ENCODE measurements around the gene HELQ. TPM values are rescaled to one million over a fixed set of nuclear protein-coding genes. Genes with fewer than 3 reads are reported as not detected.

The HELQ gene
- polyA plus RNA-seq, 1 donor: 12.3 TPM

DNA sequence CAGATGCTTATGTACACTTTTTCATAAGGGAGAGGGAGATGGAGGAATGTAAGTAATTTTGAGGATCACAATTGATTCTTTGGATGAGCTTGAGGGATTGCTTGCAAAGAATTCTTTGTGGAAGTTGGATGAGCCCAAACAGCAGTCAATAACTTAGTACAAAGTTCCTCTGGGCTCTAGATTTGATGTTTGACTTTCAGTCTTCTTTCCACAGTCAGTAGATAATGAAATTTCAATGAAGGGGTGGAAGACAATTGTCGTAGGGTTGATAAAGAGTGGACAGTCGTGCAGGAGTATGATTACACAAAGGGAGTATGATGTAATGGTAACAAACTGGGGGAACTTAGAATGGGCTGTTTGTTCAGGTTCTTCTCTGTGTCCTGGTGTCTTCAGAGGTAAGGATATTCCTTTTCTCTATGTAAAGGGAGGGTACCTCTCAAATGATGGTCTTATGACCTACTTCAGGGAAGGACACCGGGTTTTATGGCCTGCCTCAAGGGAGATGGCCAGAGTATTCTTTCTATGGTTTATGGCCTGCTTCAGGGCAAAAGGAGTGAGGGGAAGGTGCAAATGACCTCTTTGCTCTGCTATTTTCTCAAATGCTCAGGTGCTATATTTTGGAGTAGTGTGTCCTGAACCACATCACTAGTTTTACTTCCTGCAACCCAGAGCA, 31.0 kb upstream of the HELQ start:
- H3K4me3 ChIP-seq (ENCODE audit: low read length): no peak overlapping the region
- H3K27ac ChIP-seq (ENCODE audit: low read length): peak overlapping the region; percentile 10
- DNase-seq: peak in 1 of 2 donors; percentile 35
- WGBS (ENCODE audit: insufficient coverage, low lambda C conversion rate): no CpG with 5 or more reads among the region's 3 CpGs
- H3K27me3 ChIP-seq (ENCODE audit: control insufficient read depth, insufficient read depth, low read length): no peaks in the 10 kb centered on the region
- H3K4me1 ChIP-seq (ENCODE audit: control insufficient read depth, insufficient read depth, low read length): peaks cover 4% of the 10 kb centered on the region
- no peaks in the 10 kb centered on the region for H3K9me3 ChIP-seq (ENCODE audit: control insufficient read depth, low read depth, low read length)
- no peaks in the 10 kb centered on the region for H3K36me3 ChIP-seq (ENCODE audit: control insufficient read depth, insufficient read depth, low read length)

DNA sequence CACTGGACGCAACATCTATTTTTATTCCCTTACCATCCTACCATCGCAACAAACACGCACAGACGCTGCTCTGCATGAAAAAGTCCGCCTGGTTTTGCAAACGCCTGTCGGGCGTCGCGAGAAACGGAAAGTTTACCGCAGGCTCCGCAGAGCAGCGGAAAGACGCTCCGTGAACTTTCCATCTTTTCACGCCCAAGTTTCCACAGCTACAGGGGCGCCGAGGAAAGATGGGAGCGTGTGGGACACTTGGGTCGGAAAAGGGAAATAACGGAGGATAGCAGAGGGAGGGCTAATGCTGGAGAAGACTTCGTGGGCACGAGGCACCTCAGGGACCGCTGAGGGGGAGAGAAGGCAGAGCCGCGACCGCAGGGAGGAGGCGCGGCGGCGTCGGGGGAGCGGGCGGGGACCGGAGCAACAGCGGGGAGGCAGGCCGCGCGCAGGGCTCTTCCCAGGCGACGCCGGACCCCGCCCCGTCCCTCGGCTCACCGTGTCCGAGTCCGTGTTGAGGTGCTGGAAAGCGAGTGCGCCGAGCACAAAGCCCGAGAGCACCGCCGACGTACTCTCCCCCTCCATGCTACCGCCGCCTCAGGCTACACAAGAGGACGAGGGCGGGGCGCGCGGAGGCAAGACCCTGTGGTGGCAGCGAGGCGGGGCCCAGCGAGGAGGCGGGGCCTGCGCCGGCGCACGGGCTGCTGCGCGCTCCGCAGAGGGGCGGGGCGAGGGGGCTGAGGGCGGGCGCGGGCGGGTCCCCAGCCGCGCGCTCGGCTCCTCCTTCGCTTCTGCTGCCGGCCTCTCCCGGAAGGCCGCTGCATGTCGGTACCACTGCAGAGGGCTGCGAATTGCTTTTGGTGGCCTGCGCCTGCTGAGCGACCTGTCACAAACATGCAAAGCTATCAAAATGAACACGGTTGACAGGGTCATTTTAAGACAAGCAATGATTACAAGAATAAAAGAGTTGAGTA, 29.2 kb upstream of the HELQ start, which contains the start of gene ABRAXAS1:
Gene ABRAXAS1 (minus strand): TSS at position 601 of the 962 bp plus-strand sequence. CDS start 28 bp downstream, at position 573.
- 14% methylated on average over 2 of the region's 93 CpGs for WGBS (ENCODE audit: insufficient coverage, low lambda C conversion rate)
- Histone ChIP-seq H3K27ac (ENCODE audit: low read length) (peak within 1 kb of the TSS; percentile 75), H3K9me3 (ENCODE audit: control insufficient read depth, low read depth, low read length) (no peaks in the 10 kb centered on the region), H3K27me3 (ENCODE audit: control insufficient read depth, insufficient read depth, low read length) (no peaks in the 10 kb centered on the region), H3K36me3 (ENCODE audit: control insufficient read depth, insufficient read depth, low read length) (no peaks in the 10 kb centered on the region), H3K4me3 (ENCODE audit: low read length) (peak within 1 kb of the TSS; percentile 76), H3K4me1 (ENCODE audit: control insufficient read depth, insufficient read depth, low read length) (peaks cover 4% of the 10 kb centered on the region)
- DNase-seq: peak; percentile 91 to 97

DNA sequence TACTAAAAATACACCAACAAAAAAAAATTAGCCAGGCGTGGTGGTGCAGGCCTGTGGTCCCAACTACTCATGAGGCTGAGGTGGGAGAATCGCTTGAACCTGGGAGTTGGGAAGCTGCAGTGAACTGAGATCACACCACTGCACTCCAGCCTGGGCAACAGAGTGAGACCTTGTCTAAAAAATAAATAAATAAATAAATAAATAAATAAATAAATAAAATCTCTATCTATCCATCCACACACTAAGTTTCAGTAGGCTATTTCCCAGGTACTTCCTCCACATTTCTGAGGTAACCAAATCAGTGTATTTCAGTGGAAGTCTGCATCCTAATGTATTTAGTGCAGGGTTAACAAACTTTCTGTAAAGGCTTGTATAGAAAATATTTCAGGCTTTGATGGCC, 18.3 kb upstream of the HELQ start:
- peaks cover 8% of the 10 kb centered on the region for H3K36me3 ChIP-seq (ENCODE audit: control insufficient read depth, insufficient read depth, low read length)
- H3K4me1 ChIP-seq (ENCODE audit: control insufficient read depth, insufficient read depth, low read length): no peaks in the 10 kb centered on the region
- no peak overlapping the region for H3K4me3 ChIP-seq (ENCODE audit: low read length)
- no peaks in the 10 kb centered on the region for H3K9me3 ChIP-seq (ENCODE audit: control insufficient read depth, low read depth, low read length)
- WGBS (ENCODE audit: insufficient coverage, low lambda C conversion rate): no CpG with 5 or more reads among the region's 2 CpGs
- H3K27ac ChIP-seq (ENCODE audit: low read length): no peak overlapping the region
- no peak for DNase-seq
- no peaks in the 10 kb centered on the region for H3K27me3 ChIP-seq (ENCODE audit: control insufficient read depth, insufficient read depth, low read length)

DNA sequence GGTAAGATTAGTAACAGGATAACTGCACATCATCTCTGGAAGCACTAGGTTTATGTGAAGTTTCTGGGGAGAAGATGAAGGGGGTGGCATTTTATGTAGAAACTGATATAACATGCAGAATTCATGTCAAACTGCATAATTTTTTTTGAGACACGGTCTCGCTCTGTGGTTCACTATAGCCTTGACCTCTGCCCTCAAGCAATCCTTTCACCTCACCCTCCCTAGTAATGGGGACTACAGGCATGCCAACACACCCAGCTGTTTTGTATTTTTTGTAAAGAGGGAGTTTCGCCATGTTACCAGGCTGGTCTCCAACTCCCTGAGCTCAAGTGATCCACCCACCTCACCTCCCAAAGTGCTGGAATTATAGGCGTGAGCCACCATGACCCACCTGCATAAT, 17.8 kb upstream of the HELQ start:
- WGBS (ENCODE audit: insufficient coverage, low lambda C conversion rate): no CpG with 5 or more reads among the region's 4 CpGs
- peaks cover 8% of the 10 kb centered on the region for H3K36me3 ChIP-seq (ENCODE audit: control insufficient read depth, insufficient read depth, low read length)

DNA sequence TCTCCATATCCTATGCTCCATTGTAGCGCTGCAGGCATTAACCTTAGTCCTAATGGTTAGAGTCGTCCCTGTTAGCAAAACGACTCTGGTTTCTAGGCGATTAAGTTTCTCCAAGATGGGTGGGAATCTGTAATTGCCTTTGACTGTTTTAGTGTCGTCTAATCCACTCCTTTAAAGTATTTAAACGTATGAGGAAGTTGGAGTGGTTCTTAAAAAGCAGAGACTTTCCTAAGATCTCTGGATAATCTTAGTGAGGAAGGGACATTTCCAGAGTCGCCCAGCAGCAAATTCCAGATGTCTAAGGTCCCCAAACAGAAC, 520 bp upstream of the HELQ start:
- 0% methylated on average over 1 of the region's 7 CpGs for WGBS (ENCODE audit: insufficient coverage, low lambda C conversion rate)
- Histone ChIP-seq H3K9me3 (ENCODE audit: control insufficient read depth, low read depth, low read length) (no peaks in the 10 kb centered on the region), H3K27me3 (ENCODE audit: control insufficient read depth, insufficient read depth, low read length) (no peaks in the 10 kb centered on the region), H3K4me1 (ENCODE audit: control insufficient read depth, insufficient read depth, low read length) (no peaks in the 10 kb centered on the region), H3K36me3 (ENCODE audit: control insufficient read depth, insufficient read depth, low read length) (peaks cover 23% of the 10 kb centered on the region), H3K27ac (ENCODE audit: low read length) (peak overlapping the region; percentile 88), H3K4me3 (ENCODE audit: low read length) (peak overlapping the region; percentile 87)
- DNase-seq: no peak

More for the DNA sequence above, 17.8 kb upstream of the HELQ start:
- H3K4me3 ChIP-seq (ENCODE audit: low read length): no peak overlapping the region
- H3K4me1 ChIP-seq (ENCODE audit: control insufficient read depth, insufficient read depth, low read length): no peaks in the 10 kb centered on the region
- H3K9me3 ChIP-seq (ENCODE audit: control insufficient read depth, low read depth, low read length): no peaks in the 10 kb centered on the region
- H3K27ac ChIP-seq (ENCODE audit: low read length): no peak overlapping the region
- no peaks in the 10 kb centered on the region for H3K27me3 ChIP-seq (ENCODE audit: control insufficient read depth, insufficient read depth, low read length)
- DNase-seq: no peak

DNA sequence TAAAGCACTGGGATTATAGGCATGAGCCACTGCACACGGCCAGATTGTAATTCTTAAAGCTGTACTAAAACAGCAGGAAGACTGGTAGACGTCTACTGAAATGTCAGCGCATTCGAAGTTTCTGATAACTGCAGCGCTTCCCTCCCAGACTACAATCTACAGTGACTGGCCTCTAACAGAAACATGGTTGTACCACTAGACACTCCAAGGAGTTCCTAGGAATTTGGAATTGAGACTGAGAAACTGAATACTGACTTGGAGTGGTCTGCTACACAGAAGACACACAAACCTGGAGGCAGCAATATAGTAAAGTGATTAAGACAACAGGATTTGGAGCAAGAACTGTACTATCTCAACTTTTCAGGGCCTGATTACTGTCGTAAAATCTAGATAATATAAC, 937 bp downstream of the HELQ start:
- no CpG with 5 or more reads among the region's 6 CpGs for WGBS (ENCODE audit: insufficient coverage, low lambda C conversion rate)
- Histone ChIP-seq H3K9me3 (ENCODE audit: control insufficient read depth, low read depth, low read length) (no peaks in the 10 kb centered on the region), H3K4me3 (ENCODE audit: low read length) (peak overlapping the region; percentile 87), H3K4me1 (ENCODE audit: control insufficient read depth, insufficient read depth, low read length) (no peaks in the 10 kb centered on the region), H3K27ac (ENCODE audit: low read length) (peak overlapping the region; percentile 88), H3K36me3 (ENCODE audit: control insufficient read depth, insufficient read depth, low read length) (peaks cover 18% of the 10 kb centered on the region), H3K27me3 (ENCODE audit: control insufficient read depth, insufficient read depth, low read length) (no peaks in the 10 kb centered on the region)
- peak in 1 of 2 donors; percentile 46 for DNase-seq

DNA sequence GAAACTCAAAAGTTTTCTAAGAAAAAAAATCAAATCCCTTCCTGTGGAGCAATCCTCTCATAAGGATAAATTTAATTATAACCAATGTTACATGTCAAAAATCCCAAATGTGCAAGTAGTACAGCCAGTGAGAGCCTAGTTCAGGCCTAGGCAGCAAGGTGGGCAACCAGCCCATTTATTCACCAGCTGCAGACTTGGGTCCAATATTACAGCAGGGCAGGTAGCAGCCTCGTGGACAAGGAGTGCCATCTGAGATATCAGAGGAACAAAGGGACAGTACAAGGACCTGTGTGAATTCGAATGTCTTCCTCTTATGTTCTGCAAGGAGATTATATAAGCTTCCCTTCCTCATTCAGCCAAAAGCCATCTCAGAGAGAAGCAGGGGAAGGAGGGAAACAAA, 6.6 kb downstream of the HELQ start:
- no peaks in the 10 kb centered on the region for H3K9me3 ChIP-seq (ENCODE audit: control insufficient read depth, low read depth, low read length)
- H3K4me1 ChIP-seq (ENCODE audit: control insufficient read depth, insufficient read depth, low read length): no peaks in the 10 kb centered on the region
- no peak overlapping the region for H3K27ac ChIP-seq (ENCODE audit: low read length)
- DNase-seq: no peak
- H3K4me3 ChIP-seq (ENCODE audit: low read length): no peak overlapping the region
- H3K27me3 ChIP-seq (ENCODE audit: control insufficient read depth, insufficient read depth, low read length): no peaks in the 10 kb centered on the region
- peaks cover 13% of the 10 kb centered on the region for H3K36me3 ChIP-seq (ENCODE audit: control insufficient read depth, insufficient read depth, low read length)
- WGBS (ENCODE audit: insufficient coverage, low lambda C conversion rate): no CpG with 5 or more reads among the region's 2 CpGs

DNA sequence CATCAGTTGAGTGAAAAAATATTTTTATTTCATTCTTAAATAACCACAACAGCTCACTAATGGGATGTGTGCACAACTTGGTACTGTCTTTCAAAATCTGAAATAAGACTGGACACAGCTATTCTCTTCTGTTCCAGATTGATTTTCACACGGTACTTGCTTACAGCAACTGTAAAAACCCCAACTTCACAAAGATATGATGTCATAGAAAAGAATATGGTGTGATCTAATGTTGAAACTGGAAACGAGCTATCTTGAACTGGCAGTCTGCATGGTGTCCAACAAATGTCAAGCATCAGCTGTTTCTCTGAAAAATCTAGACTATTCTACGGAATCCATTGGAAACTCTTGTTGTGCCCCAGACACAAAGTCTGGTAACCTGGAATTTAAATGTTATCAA, 14.7 kb downstream of the HELQ start:
- H3K4me1 ChIP-seq (ENCODE audit: control insufficient read depth, insufficient read depth, low read length): no peaks in the 10 kb centered on the region
- H3K36me3 ChIP-seq (ENCODE audit: control insufficient read depth, insufficient read depth, low read length): peaks cover 34% of the 10 kb centered on the region
- no peak overlapping the region for H3K4me3 ChIP-seq (ENCODE audit: low read length)
- WGBS (ENCODE audit: insufficient coverage, low lambda C conversion rate): 100% methylated on average over 1 of the region's 3 CpGs
- H3K27me3 ChIP-seq (ENCODE audit: control insufficient read depth, insufficient read depth, low read length): no peaks in the 10 kb centered on the region
- no peak for DNase-seq
- H3K9me3 ChIP-seq (ENCODE audit: control insufficient read depth, low read depth, low read length): no peaks in the 10 kb centered on the region
- H3K27ac ChIP-seq (ENCODE audit: low read length): no peak overlapping the region

DNA sequence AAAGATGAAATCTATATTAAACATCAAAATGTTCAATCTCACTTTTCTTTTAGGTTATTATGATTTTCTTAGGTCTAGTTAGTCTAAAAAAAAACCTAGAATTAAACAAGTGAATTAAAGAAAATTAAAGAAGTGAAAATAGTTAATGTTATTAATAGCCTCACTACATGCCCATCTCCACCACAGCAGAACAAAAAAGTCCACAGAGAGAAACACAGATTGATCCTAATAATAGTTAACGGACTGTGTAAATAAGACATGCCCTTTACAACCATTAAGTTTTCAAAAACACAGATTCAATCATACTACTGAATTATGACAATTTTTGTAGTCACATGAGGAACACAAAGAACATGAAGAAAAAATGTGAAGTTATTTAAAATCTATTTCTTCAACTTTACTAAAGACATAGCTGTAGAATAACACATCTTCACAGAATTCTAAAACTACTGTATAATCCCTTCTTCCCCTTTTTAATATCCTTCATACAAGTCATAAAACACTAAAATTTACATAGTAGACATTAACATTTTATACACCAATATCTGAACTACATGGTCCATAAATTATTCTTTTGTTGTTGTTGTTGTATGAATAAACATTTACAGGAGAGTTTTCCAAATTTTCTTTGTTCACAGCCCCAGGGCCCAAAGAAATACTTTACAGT, 15.3 kb downstream of the HELQ start:
- Histone ChIP-seq H3K4me1 (ENCODE audit: control insufficient read depth, insufficient read depth, low read length) (no peaks in the 10 kb centered on the region), H3K36me3 (ENCODE audit: control insufficient read depth, insufficient read depth, low read length) (peaks cover 34% of the 10 kb centered on the region), H3K9me3 (ENCODE audit: control insufficient read depth, low read depth, low read length) (no peaks in the 10 kb centered on the region), H3K27ac (ENCODE audit: low read length) (no peak overlapping the region), H3K27me3 (ENCODE audit: control insufficient read depth, insufficient read depth, low read length) (no peaks in the 10 kb centered on the region), H3K4me3 (ENCODE audit: low read length) (no peak overlapping the region)
- no peak for DNase-seq
- 40% methylated on average over 1 of the region's 1 CpG for WGBS (ENCODE audit: insufficient coverage, low lambda C conversion rate)

DNA sequence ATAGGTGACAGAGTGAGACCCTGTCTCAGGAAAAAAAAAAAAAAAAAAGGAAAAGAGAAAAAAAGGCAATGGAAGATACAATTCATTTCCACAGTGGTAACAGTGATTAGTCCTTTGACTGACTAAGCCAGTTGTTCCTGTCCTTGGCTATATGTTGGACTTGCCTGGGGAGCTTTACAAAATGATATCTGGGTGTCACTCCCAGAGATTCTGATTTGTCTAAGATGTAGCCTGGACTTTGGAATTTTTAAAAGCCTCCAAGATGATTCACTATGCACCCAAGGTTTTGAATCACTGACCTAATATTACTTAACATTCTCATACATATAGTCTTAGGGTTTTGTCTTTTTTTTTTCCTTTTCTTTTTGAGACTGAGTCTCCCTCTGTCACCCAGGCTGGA, 16.9 kb downstream of the HELQ start:
- no peak for DNase-seq
- Histone ChIP-seq H3K36me3 (ENCODE audit: control insufficient read depth, insufficient read depth, low read length) (peaks cover 33% of the 10 kb centered on the region), H3K9me3 (ENCODE audit: control insufficient read depth, low read depth, low read length) (no peaks in the 10 kb centered on the region), H3K27ac (ENCODE audit: low read length) (no peak overlapping the region), H3K4me3 (ENCODE audit: low read length) (no peak overlapping the region), H3K27me3 (ENCODE audit: control insufficient read depth, insufficient read depth, low read length) (no peaks in the 10 kb centered on the region), H3K4me1 (ENCODE audit: control insufficient read depth, insufficient read depth, low read length) (no peaks in the 10 kb centered on the region)

Measured in large intestine (tissue), 3 donors.